Endothelial cell of umbilical vein (primary cell): ENCODE data around the gene SLC9A3. TPM values are rescaled to one million over a fixed set of nuclear protein-coding genes. Genes with fewer than 3 reads are reported as not detected.

Source experiments
- BruUV-seq: library from RNA; stranded (reverse); fragments of 400-500 nt; replicated peaks from 2 replicates; lab custom pipeline; 2021; lab: Mats Ljungman, UMichigan
- CTCF ChIA-PET: fragments of 300-600, 350-600 bp; sonication (Branson Sonifier 250); formaldehyde crosslinking; loops from one replicate; lab custom pipeline; 2021; ENCODE audit warnings: antibody characterized with exemption, inconsistent platforms; lab: Charles Lee
- POLR2A ChIA-PET: fragments of 300-600, 350-600 bp; sonication (Branson Sonifier 250); formaldehyde crosslinking; loops from one replicate; lab custom pipeline; 2021; ENCODE audit warnings: antibody characterized with exemption, inconsistent platforms; lab: Charles Lee
- DNase-seq: peaks from one replicate; pipeline ENCODE4 v3.0.0-alpha.2; 2011; ENCODE audit warnings: low read depth, low spot score
- FAIRE-seq: peaks from 2 replicates; lab custom pipeline; 2011; peaks lifted over from hg19 to GRCh38; lab: Jason Lieb, UNC
- H2AFZ ChIP-seq: 2 replicates; pipeline ENCODE4 v1.6.0; 2012; ENCODE audit warnings: low read depth, low read length, control low read depth, inconsistent platforms
- H3K27ac ChIP-seq: 2 replicates; pipeline ENCODE4 v1.5.1; 2011; ENCODE audit warnings: low read depth, mild to moderate bottlenecking, control low read depth, low read length, moderate library complexity; ENCODE audit not compliant: insufficient read depth
- H3K27me3 ChIP-seq, 2 experiments: 2 replicates each; pipeline versions ENCODE4 v1.6.0 to v1.6.1; 2011; ENCODE audit warnings: low read length in 2 of 2, mixed read lengths in 1 of 2; ENCODE audit not compliant: control insufficient read depth in 2 of 2, insufficient read depth in 2 of 2
- H3K36me3 ChIP-seq, 2 experiments: 2 replicates in 1 of 2; 3 replicates in 1 of 2; pipeline ENCODE4 v1.5.1; 2011; ENCODE audit warnings: low read length in 2 of 2, mild to moderate bottlenecking in 1 of 2, moderate library complexity in 1 of 2; ENCODE audit not compliant: control insufficient read depth in 2 of 2, insufficient read depth in 2 of 2; ENCODE audit errors: extremely low read depth in 1 of 2
- H3K4me1 ChIP-seq: 3 replicates; pipeline ENCODE4 v1.5.1; 2011; ENCODE audit warnings: mild to moderate bottlenecking, low read length; ENCODE audit not compliant: control insufficient read depth, insufficient read depth; ENCODE audit errors: extremely low read depth
- H3K4me2 ChIP-seq: 2 replicates; pipeline ENCODE4 v1.6.1; 2011; ENCODE audit warnings: low read length, control low read depth, mixed read lengths; ENCODE audit not compliant: insufficient read depth
- H3K4me3 ChIP-seq, 3 experiments: fragments of 200-600 bp in 1 of 3; sonication (generic), shearing (Covaris generic) in 1 of 3; replicated peaks in 1 of 3; 2 replicates each; pipeline ENCODE4 v1.5.1; 2011 to 2016; ENCODE audit warnings: control low read depth in 3 of 3, low read length in 3 of 3, mild to moderate bottlenecking in 2 of 3, inconsistent platforms in 1 of 3, low read depth in 1 of 3, moderate library complexity in 1 of 3; ENCODE audit not compliant: insufficient read depth in 1 of 3
- H3K79me2 ChIP-seq: 2 replicates; pipeline ENCODE4 v1.6.0; 2012; ENCODE audit warnings: low read length, inconsistent platforms; ENCODE audit not compliant: control insufficient read depth, insufficient read depth
- H3K9ac ChIP-seq: replicated peaks from 2 replicates; pipeline ENCODE3; 2011; ENCODE audit warnings: low read length, control low read depth; ENCODE audit not compliant: insufficient read depth; ENCODE audit errors: extremely low read depth
- H3K9me1 ChIP-seq: replicated peaks from 3 replicates; pipeline ENCODE4 v1.6.0; 2011; ENCODE audit warnings: mild to moderate bottlenecking, low read length; ENCODE audit not compliant: control insufficient read depth, insufficient read depth; ENCODE audit errors: extremely low read depth
- H3K9me3 ChIP-seq: replicated peaks from 2 replicates; pipeline ENCODE4 v1.5.1; 2012; ENCODE audit warnings: low read length, inconsistent platforms; ENCODE audit not compliant: control insufficient read depth, insufficient read depth
- H4K20me1 ChIP-seq: replicated peaks from 2 replicates; pipeline ENCODE3; 2011; ENCODE audit warnings: mild to moderate bottlenecking, low read length; ENCODE audit not compliant: control insufficient read depth, insufficient read depth; ENCODE audit errors: extremely low read depth
- CTCF ChIP-seq, 2 donors: IDR thresholded peaks; 1 replicate in 1 of 2; 2 replicates in 1 of 2; pipeline ENCODE4 v1.5.1; 2011; ENCODE audit warnings: low read length in 2 of 2, mild to moderate bottlenecking in 2 of 2, moderate library complexity in 2 of 2, control low read depth in 1 of 2, inconsistent platforms in 1 of 2, low read depth in 1 of 2; ENCODE audit not compliant: insufficient read depth in 1 of 2; ENCODE audit errors: extremely low read depth in 1 of 2
- EZH2 ChIP-seq: IDR thresholded peaks from 2 replicates; pipeline ENCODE4 v1.6.1; 2012; ENCODE audit warnings: borderline replicate concordance, low read depth, mild to moderate bottlenecking, moderate library complexity, low read length, inconsistent platforms; ENCODE audit not compliant: severe bottlenecking
- FOS ChIP-seq: IDR thresholded peaks from 2 replicates; pipeline ENCODE4 v1.6.1; 2011; ENCODE audit warnings: mild to moderate bottlenecking, low read length, moderate library complexity, borderline replicate concordance; ENCODE audit not compliant: insufficient read depth
- GATA2 ChIP-seq: IDR thresholded peaks from 2 replicates; pipeline ENCODE4 v1.7.0; 2011; ENCODE audit warnings: low read depth, mild to moderate bottlenecking, moderate library complexity, mixed read lengths, low read length; ENCODE audit not compliant: insufficient read length, insufficient read depth
- JUN ChIP-seq: IDR thresholded peaks from 2 replicates; pipeline ENCODE4 v1.6.1; 2011; ENCODE audit warnings: borderline replicate concordance, low read depth; ENCODE audit not compliant: insufficient read length, insufficient read depth
- MYC ChIP-seq: IDR thresholded peaks from one replicate; pipeline ENCODE4 v1.6.1; 2011; ENCODE audit warnings: mild to moderate bottlenecking, low read depth, low read length
- POLR2A ChIP-seq: IDR thresholded peaks from 2 replicates; pipeline ENCODE4 v1.6.1; 2012; ENCODE audit warnings: low read depth, mild to moderate bottlenecking, control low read depth, low read length
- POLR2AphosphoS5 ChIP-seq: IDR thresholded peaks from 2 replicates; pipeline ENCODE4 v1.6.1; 2012; ENCODE audit warnings: low read depth, mild to moderate bottlenecking, control low read depth, low read length, moderate library complexity; ENCODE audit not compliant: insufficient read depth
- dilution Hi-C: fragments of 300-500 bp; cut with MboI; formaldehyde crosslinking; loops from one replicate; pipeline ENCODE4 v1.15.0; 2019; ENCODE audit warnings: low sequenced_read_pairs; ENCODE audit not compliant: extremely low pct_ligation_motif_present
- intact Hi-C: fragments of 100-400 bp; cut with micrococcal nuclease; formaldehyde crosslinking; loops from one replicate; pipeline ENCODE4 v1.10.0; 2022
- polyA plus RNA-seq, 4 experiments: library from polyadenylated mRNA; depleted of rRNA in 3 of 4; stranded (reverse) in 3 of 4; unstranded in 1 of 4; fragments of >200 nt; gene quantifications; 2 replicates each; pipeline versions ENCODE4 v1.2.1 to v1.2.3, GENCODE V29; 2011 to 2012; ENCODE audit warnings: missing spikeins in 1 of 4
- total RNA-seq: library from RNA; stranded (reverse); gene quantifications from 2 replicates; pipeline ENCODE4 v1.2.3, GENCODE V29; 2021
- TF ChIP-seq, protein P1 (sequence below): IDR thresholded peaks from 2 replicates; pipeline ENCODE4 v1.6.1; 2011; ENCODE audit not compliant: insufficient read depth, insufficient read length

The SLC9A3 gene
- total and polyA plus RNA-seq, 2 donors (not counting 3 experiments of a cell fraction or from before 2014, with no cell fraction given), result 0.79 to 0.82 TPM

DNA sequence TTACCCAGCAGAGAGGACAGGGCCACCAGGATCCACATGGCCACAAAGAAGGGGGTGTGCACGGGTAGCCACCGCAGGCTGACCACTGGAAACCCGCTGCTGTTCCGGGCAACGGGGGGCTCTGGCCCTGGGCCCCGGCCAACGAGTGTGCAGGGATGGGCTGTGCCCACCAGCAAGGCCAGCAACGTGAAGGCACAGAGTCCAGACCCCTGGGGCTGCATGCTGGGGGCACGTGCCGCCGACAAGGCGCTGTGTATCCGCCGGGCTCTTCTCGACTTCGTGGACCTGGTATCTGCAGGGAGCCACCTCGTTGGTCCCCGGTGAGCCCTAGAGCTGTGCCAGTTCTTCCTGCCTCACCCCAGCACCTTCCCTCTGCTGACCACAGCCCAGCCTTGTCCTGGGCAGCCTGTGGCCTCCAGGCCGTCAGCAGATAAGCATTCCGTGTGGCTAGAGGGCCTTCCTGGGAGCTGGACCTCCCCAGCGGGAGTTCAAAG, 45.7 kb upstream of the SLC9A3 start:
- Histone ChIP-seq H3K27ac (no peak overlapping the region), H3K4me1 (no peaks in the 10 kb centered on the region), H3K36me3 (no peaks in the 10 kb centered on the region), H3K4me3 (no peak overlapping the region), H3K27me3 (peaks cover 4 to 5% of the 10 kb centered on the region in 2 experiments), H4K20me1 (no peaks in the 10 kb centered on the region), H2AFZ (no peak overlapping the region), H3K9ac (no peak overlapping the region), H3K9me1 (no peaks in the 10 kb centered on the region), H3K9me3 (no peaks in the 10 kb centered on the region), H3K4me2 (no peak overlapping the region), H3K79me2 (no peaks in the 10 kb centered on the region)
- CTCF ChIA-PET, result no interaction called here
- FAIRE-seq, result no peak
- POLR2A ChIA-PET, result no interaction called here
- no TSS peak for BruUV-seq
- intact Hi-C loops (no loop called here), dilution Hi-C loops (no loop called here)
- DNase-seq, result no peak
- TF ChIP-seq CTCF (IDR thresholded peaks at IDR 0.05; ENCODE audit: extremely low read depth in 1 of 2, insufficient read depth in 1 of 2, low read depth in 1 of 2, low read length in 2 of 2) (no peak), POLR2AphosphoS5 (no peak), MYC (no peak), JUN (no peak), EZH2 (no peak), GATA2 (no peak), POLR2A (no peak), FOS (no peak)
- TF ChIP-seq, protein P1, sequence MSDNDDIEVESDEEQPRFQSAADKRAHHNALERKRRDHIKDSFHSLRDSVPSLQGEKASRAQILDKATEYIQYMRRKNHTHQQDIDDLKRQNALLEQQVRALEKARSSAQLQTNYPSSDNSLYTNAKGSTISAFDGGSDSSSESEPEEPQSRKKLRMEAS, result no peak
